PC-3 (cell line): ENCODE data around the gene S1PR1. TPM values are rescaled to one million over a fixed set of nuclear protein-coding genes. Genes with fewer than 3 reads are reported as not detected.

Source experiments
- ATAC-seq: fragments of 200-7000 bp; cut with Tn5 transposase; 2 replicates; pipeline ENCODE4 v1.9.1; 2020; ENCODE audit warnings: mild to moderate bottlenecking, moderate library complexity
- BruUV-seq: library from RNA; stranded (reverse); fragments of 400-500 nt; replicated peaks from 2 replicates; lab custom pipeline; 2021; lab: Mats Ljungman, UMichigan
- CTCF ChIA-PET: fragments of 300-600 bp; sonication (Branson Sonifier 250); formaldehyde crosslinking; loops from one replicate; lab custom pipeline; 2022; ENCODE audit warnings: antibody characterized with exemption; lab: Charles Lee
- POLR2A ChIA-PET: fragments of 300-600 bp; sonication (Branson Sonifier 250); formaldehyde crosslinking; loops from one replicate; lab custom pipeline; 2022; ENCODE audit warnings: antibody characterized with exemption; ENCODE audit not compliant: unreplicated experiment; lab: Charles Lee
- DNase-seq: peaks from one replicate; pipeline ENCODE4 v3.0.0-alpha.2; 2015
- H2AFZ ChIP-seq: fragments of 300-600 bp; sonication (generic); 2 replicates; pipeline ENCODE4 v1.6.0; 2016; ENCODE audit warnings: antibody characterized with exemption, low read length
- H3F3A ChIP-seq: fragments of 300-600 bp; sonication (generic); one replicate; pipeline ENCODE4 v1.6.0; 2017; ENCODE audit warnings: antibody characterized with exemption, low read length, control low read depth, mild to moderate bottlenecking; ENCODE audit not compliant: unreplicated experiment
- H3K27ac ChIP-seq: fragments of 300-600 bp; sonication (generic); 2 replicates; pipeline ENCODE4 v1.5.1; 2016; ENCODE audit warnings: mild to moderate bottlenecking, low read length
- H3K27me3 ChIP-seq: fragments of 300-600 bp; sonication (generic); 2 replicates; pipeline ENCODE4 v1.6.1; 2016; ENCODE audit warnings: low read length, mixed read lengths
- H3K36me3 ChIP-seq: fragments of 300-600 bp; sonication (generic); 2 replicates; pipeline ENCODE4 v1.6.1; 2016; ENCODE audit warnings: low read depth, mixed run types, low read length, mixed read lengths
- H3K4me1 ChIP-seq: fragments of 300-600 bp; sonication (generic); 2 replicates; pipeline ENCODE4 v1.5.1; 2016; ENCODE audit warnings: low read length; ENCODE audit not compliant: insufficient read depth
- H3K4me2 ChIP-seq: fragments of 300-600 bp; sonication (generic); 2 replicates; pipeline ENCODE4 v1.6.0; 2016; ENCODE audit warnings: low read length
- H3K4me3 ChIP-seq: fragments of 300-600 bp; sonication (generic); 2 replicates; pipeline ENCODE4 v1.5.1; 2016; ENCODE audit warnings: mild to moderate bottlenecking, low read length, mixed read lengths
- H3K79me2 ChIP-seq: fragments of 300-600 bp; sonication (generic); 2 replicates; pipeline ENCODE4 v1.6.1; 2017; ENCODE audit warnings: low read length, mixed read lengths
- H3K9ac ChIP-seq: fragments of 300-600 bp; sonication (generic); 2 replicates; pipeline ENCODE4 v1.6.0; 2016; ENCODE audit warnings: mild to moderate bottlenecking, low read length
- H3K9me2 ChIP-seq: fragments of 300-600 bp; sonication (generic); replicated peaks from 2 replicates; pipeline ENCODE4 v1.6.1; 2016; ENCODE audit warnings: mixed run types, low read length, mixed read lengths
- H3K9me3 ChIP-seq: fragments of 300-600 bp; sonication (generic); 2 replicates; pipeline ENCODE4 v1.6.1; 2016; ENCODE audit warnings: low read length, mixed read lengths
- H4K20me1 ChIP-seq: fragments of 300-600 bp; sonication (generic); 2 replicates; pipeline ENCODE4 v1.6.1; 2016; ENCODE audit warnings: low read length, mixed read lengths
- EZH2 ChIP-seq: fragments of 300-600 bp; sonication (generic); IDR thresholded peaks from one replicate; pipeline ENCODE4 v1.6.1; 2017; ENCODE audit warnings: antibody characterized with exemption, mild to moderate bottlenecking, low read length; ENCODE audit not compliant: unreplicated experiment
- EZH2phosphoT487 ChIP-seq: fragments of 300-600 bp; sonication (generic); IDR thresholded peaks from 2 replicates; pipeline ENCODE4 v1.6.1; 2018; ENCODE audit warnings: mild to moderate bottlenecking, antibody characterized with exemption, low read length, borderline replicate concordance
- intact Hi-C: fragments of 100-400 bp; cut with micrococcal nuclease; formaldehyde crosslinking; loops from 2 replicates; pipeline ENCODE4 v1.9.0; 2023
- total RNA-seq: library from RNA; depleted of rRNA; stranded (reverse); fragments of >200 nt; gene quantifications from 2 replicates; pipeline ENCODE4 v1.2.3, GENCODE V29; 2014
- TF ChIP-seq, protein P1 (sequence below): fragments of 300-600 bp; sonication (generic); conservative IDR thresholded peaks from 2 replicates; pipeline ENCODE4 v1.5.1; 2017; ENCODE audit warnings: antibody characterized with exemption, low read depth, mild to moderate bottlenecking, low read length

Gene S1PR1
- total RNA-seq, 1 experiment from 2014 or later, result 2.1 TPM

DNA sequence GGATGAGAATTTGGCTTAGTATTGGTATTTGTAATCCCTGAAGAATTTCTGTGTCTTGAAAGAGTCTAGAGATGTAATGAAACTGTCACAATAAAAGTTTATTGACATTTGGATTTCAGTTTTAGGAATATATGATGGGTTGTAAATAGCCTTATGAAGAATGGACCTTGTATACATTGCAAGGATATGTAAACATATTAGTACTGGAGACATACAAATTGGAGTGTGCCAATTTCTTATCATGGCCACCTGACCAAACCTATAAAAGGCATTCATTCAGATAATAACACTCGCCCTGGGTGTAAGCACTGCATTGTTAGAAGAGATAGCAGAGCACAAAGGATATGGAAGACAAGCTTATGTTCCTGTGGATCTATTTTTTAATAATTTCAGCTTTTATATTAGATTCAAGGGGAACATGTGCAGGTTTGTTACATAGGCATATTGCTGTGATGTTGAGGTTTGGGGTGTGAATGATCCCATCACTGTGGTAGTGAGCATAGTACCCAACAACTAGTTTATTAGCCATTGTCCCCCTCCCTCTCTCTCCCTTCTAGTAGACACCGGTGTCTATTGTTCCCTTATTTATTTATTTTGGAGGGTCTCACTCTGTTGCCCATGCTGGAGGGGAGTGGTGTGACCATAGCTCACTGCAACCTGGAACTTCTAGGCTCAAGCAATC is 8.6 kb downstream of the S1PR1 start:
- ATAC-seq (peak; percentile 61), DNase-seq (peak; percentile 30)
- H3K4me2 ChIP-seq, result no peak overlapping the region
- no peaks in the 10 kb centered on the region for H3K4me1 ChIP-seq
- H4K20me1 ChIP-seq, result no peaks in the 10 kb centered on the region
- TF ChIP-seq, protein P1, sequence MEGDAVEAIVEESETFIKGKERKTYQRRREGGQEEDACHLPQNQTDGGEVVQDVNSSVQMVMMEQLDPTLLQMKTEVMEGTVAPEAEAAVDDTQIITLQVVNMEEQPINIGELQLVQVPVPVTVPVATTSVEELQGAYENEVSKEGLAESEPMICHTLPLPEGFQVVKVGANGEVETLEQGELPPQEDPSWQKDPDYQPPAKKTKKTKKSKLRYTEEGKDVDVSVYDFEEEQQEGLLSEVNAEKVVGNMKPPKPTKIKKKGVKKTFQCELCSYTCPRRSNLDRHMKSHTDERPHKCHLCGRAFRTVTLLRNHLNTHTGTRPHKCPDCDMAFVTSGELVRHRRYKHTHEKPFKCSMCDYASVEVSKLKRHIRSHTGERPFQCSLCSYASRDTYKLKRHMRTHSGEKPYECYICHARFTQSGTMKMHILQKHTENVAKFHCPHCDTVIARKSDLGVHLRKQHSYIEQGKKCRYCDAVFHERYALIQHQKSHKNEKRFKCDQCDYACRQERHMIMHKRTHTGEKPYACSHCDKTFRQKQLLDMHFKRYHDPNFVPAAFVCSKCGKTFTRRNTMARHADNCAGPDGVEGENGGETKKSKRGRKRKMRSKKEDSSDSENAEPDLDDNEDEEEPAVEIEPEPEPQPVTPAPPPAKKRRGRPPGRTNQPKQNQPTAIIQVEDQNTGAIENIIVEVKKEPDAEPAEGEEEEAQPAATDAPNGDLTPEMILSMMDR, result no peak
- no peak for TF ChIP-seq EZH2phosphoT487
- TF ChIP-seq EZH2, result no peak
- no peaks in the 10 kb centered on the region for H3K27me3 ChIP-seq
- H3K9me3 ChIP-seq, result no peaks in the 10 kb centered on the region
- intact Hi-C loops, result no loop called here
- no peaks in the 10 kb centered on the region for H3F3A ChIP-seq
- no peaks in the 10 kb centered on the region for H3K36me3 ChIP-seq
- no peak overlapping the region for H3K4me3 ChIP-seq
- no peak overlapping the region for H2AFZ ChIP-seq
- H3K9ac ChIP-seq, result no peak overlapping the region
- POLR2A ChIA-PET, result no interaction called here
- H3K9me2 ChIP-seq, result no peaks in the 10 kb centered on the region
- no TSS peak for BruUV-seq
- H3K79me2 ChIP-seq, result no peaks in the 10 kb centered on the region
- no peak overlapping the region for H3K27ac ChIP-seq
- CTCF ChIA-PET, result no interaction called here

DNA sequence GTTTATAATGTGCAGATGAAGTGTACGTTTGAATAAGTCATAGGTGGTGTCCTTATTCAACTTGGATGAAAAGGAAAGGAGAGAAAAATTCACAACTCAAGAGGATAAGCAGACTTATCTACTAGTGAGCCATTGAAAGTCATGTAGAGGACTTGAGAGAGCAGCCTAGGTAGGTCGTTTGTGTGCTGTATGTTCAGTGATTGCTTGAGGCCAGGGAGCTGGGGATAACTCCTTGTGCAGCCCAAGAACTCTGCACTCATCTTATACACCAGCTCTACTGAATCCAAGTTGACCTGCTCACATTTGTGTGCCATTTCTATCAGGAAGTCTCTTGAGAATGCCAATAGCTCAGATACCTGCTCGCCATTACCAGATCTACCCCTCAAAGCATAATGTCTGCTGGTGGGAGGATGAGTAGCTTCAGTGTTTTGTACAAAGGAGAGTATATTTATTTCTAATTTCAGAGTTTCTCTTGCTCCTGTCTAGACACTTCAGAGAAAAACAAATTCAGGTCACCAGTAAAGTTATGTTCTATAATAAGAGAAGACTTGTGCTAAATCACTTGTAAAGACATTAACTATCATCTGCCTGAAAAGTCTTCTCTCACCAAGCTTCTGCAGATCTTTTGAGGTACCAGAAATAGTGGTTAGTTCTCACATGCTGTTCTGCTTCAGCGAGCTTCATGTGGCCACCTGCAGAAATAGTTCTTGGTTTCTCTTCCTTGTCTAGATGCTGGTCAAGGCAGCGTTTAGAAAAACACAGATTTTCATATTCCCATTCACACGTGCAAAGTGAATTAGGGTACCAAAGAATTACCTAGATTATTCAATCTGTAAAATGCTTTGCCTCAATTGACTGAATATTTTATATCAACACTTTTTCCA is 10.8 kb downstream of the S1PR1 start:
- ATAC-seq, result no peak
- Histone ChIP-seq H3K36me3 (no peaks in the 10 kb centered on the region), H3K9me3 (no peaks in the 10 kb centered on the region), H3K9me2 (no peaks in the 10 kb centered on the region), H4K20me1 (no peaks in the 10 kb centered on the region), H3K79me2 (no peaks in the 10 kb centered on the region), H3K27ac (no peak overlapping the region), H3K4me1 (no peaks in the 10 kb centered on the region), H3K4me2 (no peak overlapping the region), H3K4me3 (no peak overlapping the region), H2AFZ (no peak overlapping the region), H3K9ac (no peak overlapping the region), H3K27me3 (no peaks in the 10 kb centered on the region), H3F3A (no peaks in the 10 kb centered on the region)
- POLR2A ChIA-PET, result interaction anchor here (0.6 kb wide), 1 partner anchor 9 kb away, joined by 3 read pairs; no protein-coding TSS in a partner anchor
- CTCF ChIA-PET, result no interaction called here
- DNase-seq, result no peak
- BruUV-seq, result no TSS peak
- intact Hi-C loops, result no loop called here
- TF ChIP-seq, protein P1, result no peak
- no peak for TF ChIP-seq EZH2phosphoT487
- no peak for TF ChIP-seq EZH2
